ENCODE measurements around the gene SETD3. TPM values are rescaled to one million over a fixed set of nuclear protein-coding genes. Genes with fewer than 3 reads are reported as not detected.

Gene SETD3
- total RNA-seq, 1 experiment from 2014 or later: 34.2 TPM

GRCh38 chr14:99516871-99517642 lies 36.4 kb upstream of the SETD3 start:
- no peak for DNase-seq (ENCODE audit: low spot score)

- DNase-seq (ENCODE audit: low spot score): no peak
These were observed 35.7 kb upstream of the SETD3 start for GRCh38 chr14:99516156-99516870.

GRCh38 chr14:99515301-99516155 lies 34.9 kb upstream of the SETD3 start:
- no peak for DNase-seq (ENCODE audit: low spot score)

- no peak for DNase-seq (ENCODE audit: low spot score)
These were observed 34.1 kb upstream of the SETD3 start for GRCh38 chr14:99514552-99515300.

DNA sequence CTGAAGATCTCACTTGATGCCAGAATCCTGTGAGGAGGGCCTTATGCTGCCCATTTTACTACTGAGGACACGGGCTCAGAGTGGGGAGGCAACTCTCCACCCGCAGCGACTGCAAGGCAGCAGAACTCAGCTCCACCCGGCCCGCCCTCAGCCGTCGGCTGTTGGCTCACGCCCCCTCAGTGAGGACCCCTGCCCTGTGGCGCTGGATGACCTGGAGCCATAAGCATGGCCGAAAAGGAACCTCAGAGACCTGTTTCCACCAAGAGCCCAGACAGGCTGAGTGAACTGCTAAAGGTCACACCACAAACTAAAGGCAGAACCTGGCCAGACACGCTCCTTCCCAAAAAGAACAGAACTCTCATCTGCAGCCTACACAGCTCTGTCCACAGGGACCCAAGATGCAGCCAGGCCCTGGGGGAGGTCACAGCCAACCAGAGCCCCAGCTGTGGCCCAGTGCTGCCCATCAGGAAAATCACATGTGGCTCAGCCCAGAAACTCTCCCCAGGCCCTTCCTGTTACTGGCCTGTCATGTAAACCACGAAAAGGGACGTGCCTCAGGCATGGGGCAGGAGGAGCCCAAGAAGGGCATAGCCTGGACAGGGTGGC lies 33.4 kb upstream of the SETD3 start:
- no peak for DNase-seq (ENCODE audit: low spot score)

- DNase-seq (ENCODE audit: low spot score): no peak
These were observed 32.6 kb upstream of the SETD3 start for GRCh38 chr14:99513183-99513694.

- no peak for DNase-seq (ENCODE audit: low spot score)
These were observed 32.0 kb upstream of the SETD3 start for GRCh38 chr14:99512571-99513182.

GRCh38 chr14:99512110-99512449 lies 31.4 kb upstream of the SETD3 start:
- DNase-seq (ENCODE audit: low spot score): no peak

GRCh38 chr14:99511421-99512109 lies 30.9 kb upstream of the SETD3 start:
- no peak for DNase-seq (ENCODE audit: low spot score)

- no peak for DNase-seq (ENCODE audit: low spot score)
These were observed 30.0 kb upstream of the SETD3 start for GRCh38 chr14:99510556-99511139.

DNA sequence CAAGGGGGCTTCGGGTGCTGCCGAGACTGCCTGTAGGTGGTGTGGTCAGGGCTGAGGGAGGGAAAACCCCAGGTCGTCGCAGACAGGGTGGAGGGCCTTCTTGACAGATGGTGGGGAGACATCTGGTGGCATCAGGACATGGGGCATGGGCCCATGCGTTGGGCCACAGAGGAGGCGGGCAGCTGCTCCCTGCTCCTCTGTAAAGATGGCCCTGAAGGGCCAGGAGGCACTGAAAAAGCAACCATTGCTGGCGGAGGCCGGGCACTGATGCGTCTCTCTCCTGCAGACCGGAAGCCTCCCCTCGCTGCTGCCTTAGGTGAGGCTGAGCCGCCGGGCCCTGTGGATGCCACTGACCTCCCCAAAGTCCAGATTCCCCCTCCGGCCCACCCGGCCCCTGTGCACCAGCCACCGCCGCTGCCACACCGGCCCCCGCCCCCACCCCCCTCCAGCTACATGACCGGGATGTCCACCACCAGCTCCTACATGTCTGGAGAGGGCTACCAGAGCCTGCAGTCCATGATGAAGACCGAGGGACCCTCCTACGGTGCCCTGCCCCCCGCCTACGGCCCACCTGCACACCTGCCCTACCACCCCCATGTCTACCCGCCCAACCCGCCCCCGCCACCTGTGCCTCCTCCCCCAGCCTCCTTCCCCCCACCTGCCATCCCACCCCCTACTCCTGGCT lies 29.4 kb upstream of the SETD3 start:
- no peak for DNase-seq (ENCODE audit: low spot score)

- no peak for DNase-seq (ENCODE audit: low spot score)
These were observed 28.4 kb upstream of the SETD3 start for GRCh38 chr14:99508896-99509629.

GRCh38 chr14:99507860-99508640 lies 27.4 kb upstream of the SETD3 start:
- no peak for DNase-seq (ENCODE audit: low spot score)

GRCh38 chr14:99506276-99506675 lies 25.6 kb upstream of the SETD3 start:
- DNase-seq (ENCODE audit: low spot score): no peak

DNA sequence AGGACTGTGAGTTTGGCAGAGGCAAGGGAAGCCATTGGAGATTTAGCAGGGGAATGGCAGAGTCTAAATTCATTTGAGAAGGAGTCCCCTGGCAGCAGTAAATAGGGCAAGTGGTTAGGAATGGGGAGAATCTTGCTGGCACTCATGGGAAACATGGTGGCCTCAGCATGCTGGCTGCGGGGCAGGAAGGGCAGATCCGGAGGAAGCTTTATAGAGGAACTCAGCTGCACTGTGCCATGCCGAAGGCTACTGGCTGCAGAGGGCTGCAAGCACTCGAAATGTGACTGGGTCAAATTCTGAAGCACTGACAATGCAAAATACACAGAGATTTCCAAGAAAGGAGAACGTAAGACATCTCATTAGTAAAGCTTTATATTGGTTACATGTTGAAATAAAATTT lies 24.4 kb upstream of the SETD3 start:
- DNase-seq (ENCODE audit: low spot score): no peak

- DNase-seq (ENCODE audit: low spot score): no peak
These were observed 23.3 kb upstream of the SETD3 start for GRCh38 chr14:99503848-99504453.

DNA sequence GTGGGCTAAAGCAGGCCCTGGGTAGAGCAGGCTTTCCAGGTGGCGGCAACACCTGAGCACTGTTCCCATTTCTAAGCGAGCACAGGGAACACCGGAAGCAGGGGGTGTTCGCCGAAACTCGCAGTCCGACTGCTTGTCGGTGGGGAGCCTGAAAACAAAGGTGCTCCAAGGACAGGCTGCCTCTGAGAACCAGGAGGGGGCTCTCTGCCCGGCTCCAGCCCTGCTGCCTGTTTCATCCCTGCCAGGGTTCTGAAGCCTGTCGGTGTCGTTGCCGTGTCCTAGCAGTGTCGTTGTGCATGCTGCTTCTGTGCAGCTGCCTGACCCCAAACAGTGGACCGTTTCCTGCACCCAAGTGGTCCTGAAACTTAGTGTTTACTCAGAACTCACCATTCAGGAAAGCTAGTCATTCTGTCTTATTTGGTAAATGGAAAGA lies 22.3 kb upstream of the SETD3 start:
- no peak for DNase-seq (ENCODE audit: low spot score)

All from H4 (cell line).